EL (cell line): ENCODE data around the gene KNDC1.
"Not testable (repeated sequence)": the region's sequence is repeated elsewhere in the genome, so short reads cannot be mapped to it uniquely, and the experiment has no call there.

Experiments used
- DNase-seq: peaks from one replicate; pipeline ENCODE4 v3.0.0-alpha.2; 2016

Gene KNDC1

GRCh38 chr10:133159950-133160825, at the start of gene KNDC1:
TSS of gene KNDC1 (plus strand) at chr10:133160219. CDS start at chr10:133160468, 249 bp downstream.
- peak; percentile 17 for DNase-seq

- DNase-seq, result no peak
Measured at GRCh38 chr10:133110609-133111275, 49.3 kb upstream of the KNDC1 start.

GRCh38 chr10:133111640-133112039, 48.4 kb upstream of the KNDC1 start:
- not testable (repeated sequence) for DNase-seq

- no peak for DNase-seq
Measured at GRCh38 chr10:133113146-133113830, 46.7 kb upstream of the KNDC1 start.

- DNase-seq, result no peak
Measured at GRCh38 chr10:133113847-133114246, 46.2 kb upstream of the KNDC1 start.

GRCh38 chr10:133114251-133114650, 45.8 kb upstream of the KNDC1 start:
- no peak for DNase-seq

GRCh38 chr10:133114726-133115452, 45.1 kb upstream of the KNDC1 start:
- no peak for DNase-seq

GRCh38 chr10:133115453-133115842, 44.6 kb upstream of the KNDC1 start:
- no peak for DNase-seq

GRCh38 chr10:133115976-133116375, 44.0 kb upstream of the KNDC1 start:
- no peak for DNase-seq

- no peak for DNase-seq
Measured at GRCh38 chr10:133116455-133116854, 43.6 kb upstream of the KNDC1 start.

- no peak for DNase-seq
Measured at GRCh38 chr10:133117036-133117687, 42.9 kb upstream of the KNDC1 start.

GRCh38 chr10:133117688-133118071, 42.3 kb upstream of the KNDC1 start:
- no peak for DNase-seq

GRCh38 chr10:133121479-133121878, 38.5 kb upstream of the KNDC1 start:
- DNase-seq, result no peak

GRCh38 chr10:133122171-133122935, 37.7 kb upstream of the KNDC1 start:
- no peak for DNase-seq

GRCh38 chr10:133123050-133123745, 36.8 kb upstream of the KNDC1 start:
- no peak for DNase-seq

- DNase-seq, result no peak
Measured at GRCh38 chr10:133123746-133124356, 36.2 kb upstream of the KNDC1 start.

GRCh38 chr10:133124357-133125211, 35.4 kb upstream of the KNDC1 start:
- no peak for DNase-seq

- DNase-seq, result no peak
Measured at GRCh38 chr10:133125901-133126300, 34.1 kb upstream of the KNDC1 start.
